ENCODE measurements around the gene GEMIN2.

GRCh38 chr14:39102969-39103957, 10.9 kb upstream of the GEMIN2 start, which contains the start of gene SEC23A:
- TF ChIP-seq GLI4 (tag by site-specific recombination; IDR thresholded peaks at IDR 0.05) (no peak), CTCF (tag by site-specific recombination; IDR thresholded peaks at IDR 0.05) (peak; percentile 76), ZNF785 (tag by site-specific recombination; IDR thresholded peaks at IDR 0.05) (no peak), ZNF18 (tag by site-specific recombination; IDR thresholded peaks at IDR 0.05) (no peak), ZBTB11 (tag by site-specific recombination; conservative IDR thresholded peaks at IDR 0.05; ENCODE audit: low read depth) (peak; percentile 98), SP3 (tag by site-specific recombination; IDR thresholded peaks at IDR 0.05) (peak; percentile 97), REPIN1 (tag by site-specific recombination; IDR thresholded peaks at IDR 0.05; ENCODE audit: low read depth) (no peak)

All from HEK293 (cell line).